Measurements from ENCODE around the gene SNED1.

- TF ChIP-seq REST (IDR thresholded peaks at IDR 0.05; ENCODE audit: insufficient read depth in 1 of 2, low read depth in 2 of 2, low read length in 2 of 2) (no peak), POLR2AphosphoS5 (IDR thresholded peaks at IDR 0.05; ENCODE audit: low read depth, low read length) (no peak), TAF1 (IDR thresholded peaks at IDR 0.05; ENCODE audit: borderline replicate concordance, insufficient read depth, low read length) (no peak), SIN3A (IDR thresholded peaks at IDR 0.05; ENCODE audit: borderline replicate concordance, insufficient read depth, low read length) (no peak)
These were observed 40.6 kb upstream of the SNED1 start for GRCh38 chr2:240957656-240958365.
